ENCODE measurements around the gene CMTM6. TPM values are rescaled to one million over a fixed set of nuclear protein-coding genes. Genes with fewer than 3 reads are reported as not detected.
A peak's percentile ranks its signal among the peaks of the same experiment; 100 is the strongest.

CMTM6 gene
- total and polyA plus RNA-seq, 7 donors: 19.9 to 82.0 (median 37.7) TPM

DNA sequence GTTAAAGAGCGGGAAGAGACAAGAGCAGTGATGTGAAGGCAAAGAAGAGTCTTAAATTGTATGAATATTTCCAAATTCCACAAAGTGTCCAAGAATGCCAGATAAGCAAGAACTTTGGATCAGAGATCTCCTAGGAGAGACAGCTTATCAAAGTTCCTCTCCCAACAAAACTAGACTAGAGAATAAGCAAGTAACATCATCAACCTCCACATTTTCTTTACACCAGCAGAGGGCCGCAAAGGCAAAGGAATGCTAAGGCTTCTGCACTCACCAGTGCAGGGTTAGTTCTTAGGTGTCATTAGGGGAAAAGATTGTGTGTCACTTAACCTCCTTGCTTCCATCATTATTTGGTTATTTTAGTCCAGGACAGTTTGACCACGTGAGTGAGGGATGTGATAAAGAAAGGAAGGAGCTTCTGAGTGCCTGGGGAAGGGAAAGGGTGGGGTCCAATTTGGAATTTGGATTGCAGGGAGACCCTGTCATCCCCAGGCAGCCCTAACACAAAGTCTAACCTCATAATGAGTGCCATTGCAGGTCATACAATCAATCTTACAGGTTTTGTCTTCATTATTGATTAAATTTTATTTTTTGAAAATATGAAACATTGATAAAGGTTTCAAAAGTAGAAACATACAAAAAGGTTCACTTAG lies 7.5 kb upstream of the CMTM6 start:
- TF ChIP-seq EP300 (IDR thresholded peaks at IDR 0.05) (no peak), POLR2AphosphoS5 (IDR thresholded peaks at IDR 0.05) (no peak)
- TF ChIP-seq, protein P1, sequence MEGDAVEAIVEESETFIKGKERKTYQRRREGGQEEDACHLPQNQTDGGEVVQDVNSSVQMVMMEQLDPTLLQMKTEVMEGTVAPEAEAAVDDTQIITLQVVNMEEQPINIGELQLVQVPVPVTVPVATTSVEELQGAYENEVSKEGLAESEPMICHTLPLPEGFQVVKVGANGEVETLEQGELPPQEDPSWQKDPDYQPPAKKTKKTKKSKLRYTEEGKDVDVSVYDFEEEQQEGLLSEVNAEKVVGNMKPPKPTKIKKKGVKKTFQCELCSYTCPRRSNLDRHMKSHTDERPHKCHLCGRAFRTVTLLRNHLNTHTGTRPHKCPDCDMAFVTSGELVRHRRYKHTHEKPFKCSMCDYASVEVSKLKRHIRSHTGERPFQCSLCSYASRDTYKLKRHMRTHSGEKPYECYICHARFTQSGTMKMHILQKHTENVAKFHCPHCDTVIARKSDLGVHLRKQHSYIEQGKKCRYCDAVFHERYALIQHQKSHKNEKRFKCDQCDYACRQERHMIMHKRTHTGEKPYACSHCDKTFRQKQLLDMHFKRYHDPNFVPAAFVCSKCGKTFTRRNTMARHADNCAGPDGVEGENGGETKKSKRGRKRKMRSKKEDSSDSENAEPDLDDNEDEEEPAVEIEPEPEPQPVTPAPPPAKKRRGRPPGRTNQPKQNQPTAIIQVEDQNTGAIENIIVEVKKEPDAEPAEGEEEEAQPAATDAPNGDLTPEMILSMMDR (IDR thresholded peaks at IDR 0.05): peak; percentile 54 to 69 (median 62)
- no peaks in the 10 kb centered on the region for H3K9me3 ChIP-seq
- DNase-seq: peak; percentile 76
- WGBS, 2 donors: 31 to 35% methylated on average over 3 of the region's 3 CpGs
- no peaks in the 10 kb centered on the region for H3K27me3 ChIP-seq
- H3K27ac ChIP-seq: no peak overlapping the region
- no peak overlapping the region for H3K4me3 ChIP-seq
- no peaks in the 10 kb centered on the region for H3K36me3 ChIP-seq
- intact Hi-C loops (cut with DNase I): loop anchor here (5.0 kb wide), 1 partner anchor 157 kb away; no protein-coding TSS in a partner anchor
- no peaks in the 10 kb centered on the region for H3K4me1 ChIP-seq

DNA sequence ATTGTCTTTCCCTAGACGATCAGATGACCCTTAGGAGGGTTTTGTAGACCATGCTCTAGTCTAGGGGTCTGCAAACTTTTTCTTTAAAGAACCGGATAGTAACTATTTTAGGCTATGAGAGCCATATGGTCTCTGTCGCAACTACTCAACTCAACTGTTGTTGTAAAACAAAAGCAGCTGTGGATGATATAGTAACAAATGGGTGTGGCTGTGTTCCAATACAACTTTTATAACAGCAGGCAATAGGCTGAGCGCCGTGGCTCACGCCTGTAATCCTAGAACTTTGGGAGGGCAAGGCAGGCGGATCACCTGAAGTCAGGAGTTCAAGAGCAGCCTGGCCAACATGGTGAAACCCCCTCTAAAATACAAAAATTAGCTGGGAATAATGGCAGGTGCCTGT lies 6.1 kb upstream of the CMTM6 start:
- DNase-seq: no peak
- intact Hi-C loops (cut with DNase I): no loop called here
- TF ChIP-seq POLR2AphosphoS5 (IDR thresholded peaks at IDR 0.05) (no peak), EP300 (IDR thresholded peaks at IDR 0.05) (no peak), POLR2A (IDR thresholded peaks at IDR 0.05) (no peak)
- TF ChIP-seq, protein P1 (IDR thresholded peaks at IDR 0.05): no peak
- Histone ChIP-seq H3K4me1 (no peaks in the 10 kb centered on the region), H3K36me3 (no peaks in the 10 kb centered on the region), H3K9me3 (no peaks in the 10 kb centered on the region), H3K4me3 (no peak overlapping the region), H3K27me3 (no peaks in the 10 kb centered on the region), H3K27ac (no peak overlapping the region)
- WGBS, 2 donors: 14 to 49% methylated on average over 7 of the region's 7 CpGs

DNA sequence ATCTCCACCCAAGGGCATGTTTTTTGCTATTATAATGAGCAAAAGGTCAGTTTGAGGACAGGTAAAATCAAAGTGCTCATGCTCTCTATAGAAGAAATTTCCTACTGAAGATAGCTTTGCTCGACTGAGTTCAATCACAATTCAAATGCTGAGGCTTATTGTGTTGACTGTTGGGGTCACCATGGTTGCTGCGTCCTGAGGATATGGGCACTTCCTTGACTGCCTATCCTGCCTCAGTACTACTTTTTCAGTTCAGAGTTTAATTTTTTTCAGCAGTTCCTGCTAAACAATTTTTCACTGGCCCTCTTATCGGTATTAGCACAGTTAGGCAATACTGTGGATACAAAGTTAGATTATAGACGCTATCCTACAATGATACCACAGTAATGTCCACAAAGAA lies 3.8 kb upstream of the CMTM6 start:
- Histone ChIP-seq H3K9me3 (no peaks in the 10 kb centered on the region), H3K4me3 (no peak overlapping the region), H3K4me1 (peaks cover 0 to 4% (median 2%) of the 10 kb centered on the region in 4 donors), H3K27me3 (no peaks in the 10 kb centered on the region), H3K27ac (no peak overlapping the region), H3K36me3 (no peaks in the 10 kb centered on the region)
- intact Hi-C loops (cut with DNase I): no loop called here
- no peak for DNase-seq
- 87 to 89% methylated on average over 4 of the region's 4 CpGs for WGBS, 2 donors
- TF ChIP-seq POLR2A (IDR thresholded peaks at IDR 0.05) (no peak), EP300 (IDR thresholded peaks at IDR 0.05) (no peak), POLR2AphosphoS5 (IDR thresholded peaks at IDR 0.05) (no peak)
- TF ChIP-seq, protein P1 (IDR thresholded peaks at IDR 0.05): no peak

DNA sequence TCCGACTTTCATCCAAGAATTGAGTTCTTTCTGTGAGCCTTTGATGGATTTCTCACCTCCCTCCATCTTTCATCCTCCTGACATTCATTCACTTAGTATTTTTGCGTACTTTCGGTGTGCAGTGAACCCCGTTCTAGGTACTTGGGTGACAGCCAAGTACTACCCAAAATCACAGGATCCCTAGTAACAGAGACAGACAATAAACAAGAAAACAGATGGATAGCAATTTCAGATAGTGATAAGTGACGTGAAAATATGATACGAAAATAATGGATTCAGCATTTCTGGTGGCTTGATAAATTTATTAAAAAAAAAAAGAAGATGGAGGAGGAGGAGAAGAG lies 264 bp upstream of the CMTM6 start:
- 0 to 2% methylated on average over 6 of the region's 6 CpGs for WGBS, 2 donors
- Histone ChIP-seq H3K4me1 (peaks cover 0 to 22% (median 18%) of the 10 kb centered on the region in 4 donors), H3K4me3 (peak overlapping the region; percentile 67 to 98 (median 95)), H3K36me3 (no peaks in the 10 kb centered on the region), H3K27me3 (no peaks in the 10 kb centered on the region), H3K27ac (peak overlapping the region; percentile 96 to 99 (median 97)), H3K9me3 (no peaks in the 10 kb centered on the region)
- DNase-seq: no peak
- intact Hi-C loops (cut with DNase I): loop anchor here (2.0 to 5.0 kb wide), 2 partner anchors 68 to 184 kb away; partner anchors contain the start of genes CNOT10 and DYNC1LI1
- TF ChIP-seq POLR2A (IDR thresholded peaks at IDR 0.05): no peak
- TF ChIP-seq, protein P1 (IDR thresholded peaks at IDR 0.05): no peak
- no peak for TF ChIP-seq EP300 (IDR thresholded peaks at IDR 0.05)
- no peak for TF ChIP-seq POLR2AphosphoS5 (IDR thresholded peaks at IDR 0.05)

DNA sequence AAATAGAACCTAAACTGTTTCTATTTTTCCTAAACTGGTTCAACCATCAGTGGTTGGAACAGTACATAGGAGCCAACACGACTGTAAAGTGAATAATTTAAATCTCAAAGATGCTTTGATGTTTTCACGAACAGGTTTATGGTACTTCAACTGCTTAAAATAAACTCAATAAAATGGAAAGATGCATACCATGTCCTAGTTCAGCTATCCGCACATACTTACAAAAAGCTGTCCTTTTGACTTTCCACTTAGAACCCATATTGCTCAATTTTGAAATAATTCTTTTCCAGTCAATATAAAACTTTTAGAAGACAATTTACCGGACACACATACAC lies 902 bp downstream of the CMTM6 start:
- WGBS, 2 donors: 1 to 4% methylated on average over 4 of the region's 4 CpGs
- Histone ChIP-seq H3K27me3 (no peaks in the 10 kb centered on the region), H3K27ac (peak overlapping the region; percentile 96 to 99 (median 97)), H3K9me3 (no peaks in the 10 kb centered on the region), H3K4me1 (peaks cover 0 to 22% (median 18%) of the 10 kb centered on the region in 4 donors), H3K36me3 (no peaks in the 10 kb centered on the region), H3K4me3 (peak overlapping the region; percentile 67 to 98 (median 95))
- no peak for TF ChIP-seq POLR2A (IDR thresholded peaks at IDR 0.05)
- TF ChIP-seq POLR2AphosphoS5 (IDR thresholded peaks at IDR 0.05): peak in 1 of 4 donors; percentile 3
- no peak for TF ChIP-seq EP300 (IDR thresholded peaks at IDR 0.05)
- intact Hi-C loops (cut with DNase I): loop anchor here (2.0 to 5.0 kb wide), 2 partner anchors 69 to 186 kb away; partner anchors contain the start of genes CNOT10 and DYNC1LI1
- DNase-seq: no peak

All from sigmoid colon (tissue), 7 donors.